Measurements from ENCODE around the gene FAM50B. TPM values are rescaled to one million over a fixed set of nuclear protein-coding genes. Genes with fewer than 3 reads are reported as not detected.

FAM50B gene
- total and polyA plus RNA-seq, 2 of the 13 experiments (the other 11 are each of a cell fraction or from before 2014, with no cell fraction given) = 0.05 TPM; not detected in 1

DNA sequence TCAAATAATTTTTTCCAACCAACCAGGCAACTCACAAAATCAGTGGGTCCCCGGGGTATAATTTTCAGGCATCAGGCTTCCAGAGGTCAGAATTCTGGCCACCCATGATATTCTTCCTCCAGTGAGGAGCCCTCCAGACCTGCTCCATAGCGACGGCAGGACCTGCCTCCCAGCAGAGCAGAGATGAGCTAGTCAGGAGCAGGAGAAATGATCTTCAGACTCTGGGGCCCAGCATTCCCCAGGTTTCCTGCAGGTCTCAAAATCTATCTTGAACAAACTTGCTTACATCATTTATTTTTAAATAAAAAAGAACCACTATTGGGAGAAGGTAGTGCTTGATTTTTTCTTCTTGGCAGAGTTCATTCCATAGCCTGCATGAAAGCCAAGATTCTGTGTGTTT is 44.7 kb downstream of the FAM50B start:
- Histone ChIP-seq H3K79me2 (ENCODE audit: insufficient read depth, low read length) (no peaks in the 10 kb centered on the region), H3K27me3 (ENCODE audit: control insufficient read depth in 1 of 2, insufficient read depth in 2 of 2, low read length in 2 of 2) (no peaks in the 10 kb centered on the region), H3K4me3 (replicated peaks in 1 of 3; ENCODE audit: insufficient read depth in 1 of 3, low read depth in 2 of 3, low read length in 3 of 3) (no peak overlapping the region), H3K9ac (ENCODE audit: insufficient read depth, low read depth, low read length) (no peak overlapping the region), H2AFZ (ENCODE audit: low read length) (peak overlapping the region; percentile 18), H3K36me3 (replicated peaks in 1 of 2; ENCODE audit: control insufficient read depth in 1 of 2, insufficient read depth in 2 of 2, low read length in 2 of 2) (no peaks in the 10 kb centered on the region), H4K20me1 (ENCODE audit: insufficient read depth, low read length) (no peaks in the 10 kb centered on the region), H3K9me3 (ENCODE audit: low read length) (no peaks in the 10 kb centered on the region), H3K4me2 (ENCODE audit: low read depth, low read length) (peak overlapping the region; percentile 41), H3K27ac (ENCODE audit: extremely low read length, insufficient read depth, low read length) (peak overlapping the region; percentile 12), H3K4me1 (ENCODE audit: insufficient read depth, low read length) (peaks cover 60% of the 10 kb centered on the region)
- BruUV-seq (replicated peaks) = no TSS peak
- ATAC-seq (peak; percentile 85), FAIRE-seq (no peak), DNase-seq (ENCODE audit: low spot score) (no peak)
- CTCF ChIA-PET (ENCODE audit: low intra/inter-chr PET ratio, low total read pairs) = no interaction called here
- WGBS (ENCODE audit: low lambda C conversion rate) = 46% methylated on average over 3 of the region's 3 CpGs
- intact Hi-C loops (cut with micrococcal nuclease; ENCODE audit: unreplicated experiment) = no loop called here
- POLR2A ChIA-PET = interaction anchor here (0.9 to 4.2 kb wide), 5 partner anchors 10 to 39 kb away, joined by 4 to 38 read pairs (median 7); no protein-coding TSS in a partner anchor
- in situ Hi-C loops (cut with HindIII; ENCODE audit: extremely low pct_ligation_motif_present, low pct_unique_long_range_greater_than_20kb) = no loop called here
- TF ChIP-seq ZFP41 (CRISPR knock-in tag; IDR thresholded peaks at IDR 0.05; ENCODE audit: borderline replicate concordance) (no peak), ARID2 (CRISPR knock-in tag; IDR thresholded peaks at IDR 0.05; ENCODE audit: borderline replicate concordance) (no peak), FOXO1 (CRISPR knock-in tag; IDR thresholded peaks at IDR 0.05) (no peak), SALL1 (CRISPR knock-in tag; IDR thresholded peaks at IDR 0.05) (peak; percentile 23; the same call in 1 of the 2 replicates), POGK (CRISPR knock-in tag; conservative IDR thresholded peaks at IDR 0.05) (no peak), THAP7 (CRISPR knock-in tag; IDR thresholded peaks at IDR 0.05) (no peak), FIP1L1 (IDR thresholded peaks at IDR 0.05; ENCODE audit: borderline replicate concordance, insufficient read depth, low read depth, low read length) (no peak), HNF4G (IDR thresholded peaks at IDR 0.05; ENCODE audit: borderline replicate concordance, low read depth, low read length) (peak; percentile 43; the same call in 1 of the 2 replicates), HNF4G (CRISPR knock-in tag; IDR thresholded peaks at IDR 0.05; ENCODE audit: borderline replicate concordance, low read depth) (no peak), CREM (IDR thresholded peaks at IDR 0.05) (0 out of 2 replicates have a peak, but pooled peaks have one; percentile 16), CREM (CRISPR knock-in tag; IDR thresholded peaks at IDR 0.05) (no peak), SMAD1 (CRISPR knock-in tag; IDR thresholded peaks at IDR 0.05; ENCODE audit: borderline replicate concordance, low read depth) (no peak), NCOR1 (IDR thresholded peaks at IDR 0.05; ENCODE audit: borderline replicate concordance, low read length) (no peak), PAXIP1 (CRISPR knock-in tag; conservative IDR thresholded peaks at IDR 0.05) (peak; percentile 79), PBX2 (CRISPR knock-in tag; IDR thresholded peaks at IDR 0.05) (no peak), ZNF275 (CRISPR knock-in tag; IDR thresholded peaks at IDR 0.05; ENCODE audit: borderline replicate concordance) (no peak)

Data from HepG2 (cell line).